H1 (cell line): Measurements from ENCODE around the gene B4GALNT3. TPM values are rescaled to one million over a fixed set of nuclear protein-coding genes. Genes with fewer than 3 reads are reported as not detected.

Source experiments
- CTCF ChIA-PET: fragments of 300-600 bp; sonication (Branson Sonifier 250); formaldehyde crosslinking; loops from one replicate; lab custom pipeline; 2021; ENCODE audit not compliant: partially characterized antibody; lab: Charles Lee
- POLR2A ChIA-PET: fragments of 300-600 bp; sonication (Branson Sonifier 250); formaldehyde crosslinking; loops from one replicate; lab custom pipeline; 2021; ENCODE audit warnings: inconsistent platforms; ENCODE audit not compliant: partially characterized antibody; lab: Charles Lee
- DNase-seq, 2 experiments: peaks; one replicate each; pipeline versions ENCODE4 v3.0.0 to v3.0.0-alpha.2; 2010 to 2022; ENCODE audit warnings: low spot score in 2 of 2, low read depth in 1 of 2, mixed read lengths in 1 of 2
- FAIRE-seq: peaks from 2 replicates; lab custom pipeline; 2011; peaks lifted over from hg19 to GRCh38; lab: Jason Lieb, UNC
- H2AFZ ChIP-seq: 2 replicates; pipeline ENCODE4 v1.8.1; 2012; ENCODE audit warnings: low read length, inconsistent platforms
- H2AK5ac ChIP-seq: 2 replicates; pipeline ENCODE4 v1.6.1; 2013; ENCODE audit warnings: low read depth, low read length
- H2BK120ac ChIP-seq: replicated peaks from 2 replicates; pipeline ENCODE3; 2013; ENCODE audit warnings: low read depth, low read length, inconsistent platforms
- H2BK12ac ChIP-seq: 2 replicates; pipeline ENCODE4 v1.6.1; 2013; ENCODE audit warnings: low read depth, low read length
- H2BK15ac ChIP-seq: 2 replicates; pipeline ENCODE4 v1.6.1; 2013; ENCODE audit warnings: low read length
- H2BK20ac ChIP-seq: 2 replicates; pipeline ENCODE4 v1.6.1; 2013; ENCODE audit warnings: low read length
- H2BK5ac ChIP-seq: 2 replicates; pipeline ENCODE4 v1.6.1; 2013; ENCODE audit warnings: low read depth, low read length
- H3K14ac ChIP-seq: 2 replicates; pipeline ENCODE4 v1.6.1; 2013; ENCODE audit warnings: inconsistent platforms; ENCODE audit not compliant: insufficient read length
- H3K18ac ChIP-seq: 2 replicates; pipeline ENCODE4 v1.6.1; 2013; ENCODE audit warnings: low read length; ENCODE audit errors: extremely low read depth
- H3K23ac ChIP-seq: 2 replicates; pipeline ENCODE4 v1.6.1; 2013; ENCODE audit warnings: inconsistent platforms; ENCODE audit not compliant: insufficient read length
- H3K23me2 ChIP-seq: 2 replicates; pipeline ENCODE4 v1.6.1; 2013; ENCODE audit warnings: low read depth, low read length
- H3K27ac ChIP-seq: 2 replicates; pipeline ENCODE4 v1.6.1; 2011; ENCODE audit warnings: low read depth, low read length, inconsistent platforms
- H3K27me3 ChIP-seq, 4 experiments: replicated peaks in 1 of 4; 1 replicate in 1 of 4; 2 replicates in 3 of 4; pipeline versions ENCODE4 v1.6.1 to v1.8.1; 2011 to 2013; ENCODE audit warnings: low read length in 3 of 4, mild to moderate bottlenecking in 3 of 4, inconsistent platforms in 2 of 4, mixed read lengths in 2 of 4, moderate library complexity in 1 of 4; ENCODE audit not compliant: control insufficient read depth in 3 of 4, insufficient read depth in 3 of 4; ENCODE audit errors: extremely low read depth in 1 of 4
- H3K36me3 ChIP-seq, 4 experiments: 2 replicates each; pipeline versions ENCODE4 v1.6.1 to v1.8.1; 2011 to 2013; ENCODE audit warnings: mild to moderate bottlenecking in 4 of 4, low read length in 3 of 4, moderate library complexity in 2 of 4, control low read depth in 1 of 4, inconsistent platforms in 1 of 4; ENCODE audit not compliant: insufficient read depth in 4 of 4, control insufficient read depth in 2 of 4
- H3K4ac ChIP-seq: replicated peaks from 2 replicates; pipeline ENCODE3; 2013; ENCODE audit warnings: low read length, low read depth, mixed read lengths, inconsistent platforms; ENCODE audit not compliant: insufficient read length
- H3K4me1 ChIP-seq, 4 experiments: replicated peaks in 1 of 4; 1 replicate in 1 of 4; 2 replicates in 3 of 4; pipeline versions ENCODE4 v1.6.1 to v1.8.1; 2011 to 2013; ENCODE audit warnings: low read length in 3 of 4, inconsistent platforms in 2 of 4, mixed read lengths in 1 of 4; ENCODE audit not compliant: insufficient read depth in 4 of 4, control insufficient read depth in 3 of 4
- H3K4me2 ChIP-seq, 2 experiments: 2 replicates each; pipeline versions ENCODE4 v1.6.1 to v1.8.1; 2011 to 2013; ENCODE audit warnings: low read depth in 2 of 2, low read length in 2 of 2, control low read depth in 1 of 2, inconsistent platforms in 1 of 2, mild to moderate bottlenecking in 1 of 2; ENCODE audit not compliant: insufficient read depth in 1 of 2
- H3K4me3 ChIP-seq, 4 experiments: fragments of 200-600, 300-600 bp in 1 of 4; sonication (generic), shearing (Covaris generic), sonication (Bioruptor Twin) in 1 of 4; 2 replicates each; pipeline versions ENCODE4 v1.5.1 to v1.8.1; 2011 to 2016; ENCODE audit warnings: low read length in 4 of 4, low read depth in 3 of 4, control low read depth in 2 of 4, inconsistent platforms in 2 of 4, mild to moderate bottlenecking in 2 of 4, mixed read lengths in 1 of 4, moderate library complexity in 1 of 4; ENCODE audit not compliant: insufficient read depth in 2 of 4; ENCODE audit errors: extremely low read depth in 1 of 4
- H3K56ac ChIP-seq: replicated peaks from 2 replicates; pipeline ENCODE3; 2013; ENCODE audit warnings: low read depth, mild to moderate bottlenecking, mixed read lengths, low read length, inconsistent platforms; ENCODE audit not compliant: insufficient read length
- H3K79me1 ChIP-seq: 2 replicates; pipeline ENCODE4 v1.6.1; 2013; ENCODE audit warnings: low read depth, low read length, control low read depth
- H3K79me2 ChIP-seq, 2 experiments: 2 replicates each; pipeline versions ENCODE4 v1.6.1 to v1.8.1; 2012 to 2013; ENCODE audit warnings: low read length in 2 of 2, mild to moderate bottlenecking in 2 of 2, inconsistent platforms in 1 of 2; ENCODE audit not compliant: insufficient read depth in 2 of 2, control insufficient read depth in 1 of 2
- H3K9ac ChIP-seq, 4 experiments: replicated peaks in 1 of 4; 1 replicate in 1 of 4; 2 replicates in 3 of 4; pipeline versions ENCODE4 v1.6.1 to v1.8.1; 2011 to 2013; ENCODE audit warnings: low read depth in 3 of 4, low read length in 3 of 4, control low read depth in 2 of 4, mild to moderate bottlenecking in 2 of 4, moderate library complexity in 2 of 4, inconsistent platforms in 1 of 4; ENCODE audit errors: extremely low read depth in 1 of 4
- H3K9me3 ChIP-seq, 2 experiments: 2 replicates each; pipeline versions ENCODE4 v1.6.1 to v1.8.1; 2012 to 2013; ENCODE audit warnings: mild to moderate bottlenecking in 2 of 2, moderate library complexity in 2 of 2, control low read depth in 1 of 2, inconsistent platforms in 1 of 2, low read depth in 1 of 2, low read length in 1 of 2, mixed read lengths in 1 of 2; ENCODE audit not compliant: insufficient read depth in 2 of 2
- H4K20me1 ChIP-seq, 2 experiments: replicated peaks in 1 of 2; 2 replicates each; pipeline versions ENCODE3 to v1.8.1; 2011 to 2013; ENCODE audit warnings: inconsistent platforms in 2 of 2, low read length in 2 of 2, mild to moderate bottlenecking in 1 of 2; ENCODE audit not compliant: insufficient read depth in 2 of 2, control insufficient read depth in 1 of 2
- H4K5ac ChIP-seq: 2 replicates; pipeline ENCODE4 v1.6.1; 2013; ENCODE audit warnings: low read length, low read depth, mixed read lengths, inconsistent platforms; ENCODE audit not compliant: insufficient read length
- H4K8ac ChIP-seq: 2 replicates; pipeline ENCODE4 v1.8.0; 2013; ENCODE audit warnings: mild to moderate bottlenecking, moderate library complexity, low read length, inconsistent platforms; ENCODE audit not compliant: insufficient read depth; ENCODE audit errors: extremely low read depth
- H4K91ac ChIP-seq: replicated peaks from 2 replicates; pipeline ENCODE3; 2013; ENCODE audit warnings: low read length, mixed read lengths, inconsistent platforms; ENCODE audit not compliant: insufficient read length
- CTBP2 ChIP-seq: IDR thresholded peaks from 2 replicates; pipeline ENCODE4 v1.7.0; 2011; ENCODE audit warnings: borderline replicate concordance, mild to moderate bottlenecking, moderate library complexity, mixed read lengths, low read length; ENCODE audit not compliant: insufficient read depth, insufficient read length
- HDAC2 ChIP-seq, 2 experiments: fragments of 300-600 bp in 1 of 2; sonication (generic) in 1 of 2; IDR thresholded peaks; 2 replicates each; pipeline ENCODE4 v1.6.1; 2011 to 2012; ENCODE audit warnings: low read depth in 2 of 2, low read length in 2 of 2, mild to moderate bottlenecking in 2 of 2, moderate library complexity in 2 of 2, borderline replicate concordance in 1 of 2, inconsistent platforms in 1 of 2
- JUND ChIP-seq: IDR thresholded peaks from 2 replicates; pipeline ENCODE4 v1.6.1; 2011; ENCODE audit warnings: mild to moderate bottlenecking, improper control_type of control experiment, low read length
- KDM4A ChIP-seq: IDR thresholded peaks from one replicate; pipeline ENCODE4 v1.7.1; 2012; ENCODE audit warnings: low read depth, mild to moderate bottlenecking, moderate library complexity, low read length, inconsistent platforms; ENCODE audit not compliant: severe bottlenecking
- TCF12 ChIP-seq: IDR thresholded peaks from 2 replicates; pipeline ENCODE4 v1.6.1; 2011; ENCODE audit warnings: low read depth, mild to moderate bottlenecking, low read length
- YY1 ChIP-seq: IDR thresholded peaks from 2 replicates; pipeline ENCODE4 v1.6.1; 2011; ENCODE audit warnings: low read depth, mild to moderate bottlenecking, low read length
- WGBS, 2 experiments: shearing (Covaris generic) in 1 of 2; methylation state at CpG; one replicate each; pipeline versions ENCODE4 v1.1.6 to v1.1.7; 2013 to 2015; ENCODE audit warnings: low lambda C conversion rate in 2 of 2, mixed read lengths in 2 of 2, inconsistent platforms in 1 of 2, low coverage in 1 of 2, missing lambda C conversion rate in 1 of 2; ENCODE audit not compliant: insufficient replicate concordance in 2 of 2, insufficient coverage in 1 of 2, insufficient read length in 1 of 2; ENCODE audit errors: extremely low coverage in 1 of 2, missing lambda C conversion rate in 1 of 2; 5-methylcytosine and 5-hydroxymethylcytosine counted together
- polyA plus RNA-seq, 7 experiments: library from polyadenylated mRNA; depleted of rRNA in 3 of 7; stranded (reverse) in 5 of 7; unstranded in 2 of 7; fragments of >200 nt in 5 of 7; fragments of 200-250 nt in 2 of 7; gene quantifications; 1 replicate in 5 of 7; 2 replicates in 1 of 7; 4 replicates in 1 of 7; pipeline versions ENCODE4 v1.2.1 to v1.2.3, GENCODE V29; 2011 to 2013; ENCODE audit warnings: missing spikeins in 2 of 7, mixed read lengths in 2 of 7
- total RNA-seq: library from RNA; stranded (reverse); fragmentation: NEBNext Ultra II Directional; extraction: Animal tissue kit (Norgen Biotek cat#: 25700); gene quantifications from 2 replicates; pipeline ENCODE4 v1.2.1, GENCODE V29; 2021

B4GALNT3 gene
- total and polyA plus RNA-seq, 2 of the 8 experiments (the other 6 are each of a cell fraction or from before 2014, with no cell fraction given): 12.5 to 20.3 TPM

DNA sequence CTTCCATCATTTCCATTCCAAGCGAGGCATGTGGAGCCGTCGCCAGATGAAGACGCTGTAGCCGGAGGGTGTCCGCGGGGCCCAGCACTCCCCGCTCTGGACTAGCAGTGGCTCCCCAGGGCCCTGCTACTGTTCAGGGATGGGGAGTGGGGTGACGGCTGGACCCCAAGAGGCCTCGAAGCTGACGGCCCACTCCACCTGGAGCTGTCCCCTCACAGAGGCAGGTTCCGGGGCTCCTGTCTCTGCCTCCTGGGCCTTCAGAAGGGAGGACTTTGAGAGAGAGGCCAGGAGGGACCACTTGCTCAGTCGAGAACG lies 101.6 kb downstream of the B4GALNT3 start:
- Histone ChIP-seq H4K8ac (no peak overlapping the region), H3K79me2 (no peaks in the 10 kb centered on the region), H3K9me3 (no peaks in the 10 kb centered on the region), H2BK12ac (no peak overlapping the region), H2BK15ac (no peak overlapping the region), H3K79me1 (no peaks in the 10 kb centered on the region), H3K14ac (no peak overlapping the region), H3K36me3 (no peaks in the 10 kb centered on the region), H2AK5ac (no peak overlapping the region), H3K56ac (no peak overlapping the region), H3K23ac (no peak overlapping the region), H2BK5ac (no peak overlapping the region), H3K27me3 (no peaks in the 10 kb centered on the region), H3K9ac (no peak overlapping the region), H3K18ac (no peak overlapping the region), H4K20me1 (no peaks in the 10 kb centered on the region), H4K91ac (no peak overlapping the region), H2BK120ac (no peak overlapping the region), H3K4me2 (no peak overlapping the region), H3K27ac (no peak overlapping the region), H3K4me1 (no peaks in the 10 kb centered on the region), H2AFZ (no peak overlapping the region), H3K23me2 (no peaks in the 10 kb centered on the region), H4K5ac (no peak overlapping the region), H3K4ac (no peak overlapping the region), H3K4me3 (no peak overlapping the region), H2BK20ac (no peak overlapping the region)
- CTCF ChIA-PET: interaction anchor here (1.3 to 3.8 kb wide), 2 partner anchors 14 to 119 kb away, joined by 3 to 15 read pairs; no protein-coding TSS in a partner anchor
- 96% methylated on average over 13 of the region's 14 CpGs; no CpG with 5 or more reads in 1 of the 2 experiments for WGBS, 2 experiments
- TF ChIP-seq HDAC2 (IDR thresholded peaks at IDR 0.05; ENCODE audit: borderline replicate concordance in 1 of 2, low read depth in 2 of 2, low read length in 2 of 2): no peak
- TF ChIP-seq KDM4A: no peak
- TF ChIP-seq TCF12: no peak
- TF ChIP-seq CTBP2: no peak
- TF ChIP-seq YY1: no peak
- TF ChIP-seq JUND: no peak
- DNase-seq (no peak), FAIRE-seq (no peak)
- POLR2A ChIA-PET: no interaction called here
